GM18907 (cell line): ENCODE measurements around the gene PLSCR3.

Experiments
- ATAC-seq: cut with Tn5 transposase; IDR thresholded peaks from one replicate; pipeline ENCODE4 v1.9.1; 2021; ENCODE audit warnings: mild to moderate bottlenecking, moderate library complexity; ENCODE audit not compliant: unreplicated experiment

PLSCR3 gene

GRCh38 chr17:7351665-7352502, 42.4 kb downstream of the PLSCR3 start, which contains the start of gene KCTD11:
Gene KCTD11 (plus strand): TSS chr17:7352162.
- ATAC-seq, result peak; percentile 63

GRCh38 chr17:7348478-7349242, 45.7 kb downstream of the PLSCR3 start:
- no peak for ATAC-seq

GRCh38 chr17:7347630-7348477, 46.5 kb downstream of the PLSCR3 start:
- ATAC-seq, result no peak

DNA sequence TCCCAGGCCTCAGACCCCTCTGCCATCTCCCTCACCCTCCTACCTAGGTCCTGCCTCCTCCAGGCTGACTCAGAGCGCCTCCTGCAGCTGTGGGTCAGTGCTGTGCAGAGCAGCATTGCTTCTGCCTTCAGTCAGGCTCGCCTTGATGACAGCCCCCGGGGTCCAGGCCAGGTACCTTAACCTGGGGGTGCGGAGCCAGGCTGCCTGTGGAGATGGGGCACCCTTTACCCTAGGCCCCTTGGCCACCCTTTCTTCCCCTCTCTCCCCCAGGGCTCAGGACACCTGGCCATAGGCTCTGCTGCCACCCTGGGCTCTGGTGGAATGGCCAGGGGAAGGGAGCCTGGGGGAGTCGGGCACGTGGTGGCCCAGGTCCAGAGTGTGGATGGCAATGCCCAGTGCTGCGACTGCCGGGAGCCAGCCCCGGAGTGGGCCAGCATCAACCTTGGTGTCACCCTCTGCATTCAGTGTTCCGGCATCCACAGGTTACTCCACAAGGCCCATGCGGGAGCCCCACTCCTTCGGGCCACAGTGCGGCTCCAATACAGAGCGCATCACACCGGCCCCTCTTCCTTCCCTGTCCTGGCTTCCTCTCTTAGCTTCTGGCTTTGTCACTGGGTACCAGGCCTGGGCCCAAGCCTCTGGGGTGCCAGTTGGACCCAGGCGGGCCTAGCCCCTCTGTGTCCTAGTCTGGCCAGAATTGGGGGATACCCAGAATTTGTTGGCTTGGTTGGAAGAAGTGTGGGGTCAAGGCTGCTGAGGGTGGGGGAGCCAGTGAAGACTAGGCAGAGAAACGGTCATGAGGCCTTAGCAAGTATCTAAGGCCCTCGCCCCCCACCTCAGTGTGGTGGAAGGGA, 47.3 kb downstream of the PLSCR3 start:
- no peak for ATAC-seq

DNA sequence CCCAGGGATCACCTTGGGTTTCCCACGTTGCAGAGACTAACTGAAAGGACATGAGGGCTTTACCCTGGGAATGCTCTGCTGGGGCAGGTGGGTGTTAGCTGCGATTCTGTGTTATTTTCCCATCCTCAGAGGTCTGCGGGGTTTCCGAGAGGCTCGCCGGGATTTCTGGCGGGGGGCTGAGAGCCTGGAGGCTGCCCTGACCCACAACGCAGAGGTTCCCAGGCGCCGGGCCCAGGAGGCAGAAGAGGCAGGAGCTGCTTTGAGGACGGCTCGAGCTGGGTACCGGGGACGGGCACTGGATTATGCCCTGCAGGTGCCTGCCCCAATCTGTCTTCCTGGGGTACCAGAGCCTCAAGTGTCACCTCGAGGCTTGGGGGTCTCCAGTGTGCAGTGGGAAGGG, 51.1 kb downstream of the PLSCR3 start:
- no peak for ATAC-seq

- no peak for ATAC-seq
Observed at GRCh38 chr17:7341842-7342241, 52.5 kb downstream of the PLSCR3 start.

DNA sequence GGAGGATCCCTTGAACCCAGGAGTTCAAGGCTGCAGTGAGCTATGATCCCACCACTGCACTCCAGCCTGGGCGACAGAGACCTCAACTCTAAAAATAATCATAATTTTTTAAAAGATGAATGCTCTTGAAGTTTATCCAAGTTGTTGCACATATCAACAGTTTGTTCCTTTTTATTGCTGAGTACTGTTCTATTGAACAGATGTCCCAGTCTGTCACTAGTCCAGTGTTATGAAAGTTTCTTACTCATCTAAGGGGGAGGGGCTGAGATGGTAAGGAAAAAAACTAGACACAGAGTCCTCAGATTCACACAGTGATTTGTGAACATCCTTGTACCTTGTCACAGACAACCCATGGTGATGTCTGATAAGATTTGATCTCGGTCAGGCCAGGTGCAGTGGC, 54.1 kb downstream of the PLSCR3 start:
- no peak for ATAC-seq
